K562 (cell line): ENCODE results near the gene PRR7. TPM values are rescaled to one million over a fixed set of nuclear protein-coding genes. Genes with fewer than 3 reads are reported as not detected.

Source experiments
- ATAC-seq: fragments of 200-7000 bp; cut with Tn5 transposase; 3 replicates; pipeline ENCODE4 v1.9.1; 2020; ENCODE audit warnings: moderate library complexity
- BruUV-seq: library from RNA; stranded (reverse); fragments of 400-500 nt; replicated peaks from 2 replicates; lab custom pipeline; 2021; lab: Mats Ljungman, UMichigan
- CTCF ChIA-PET: fragments of 300-600 bp; formaldehyde crosslinking; extraction: SDS; loops from one replicate; lab custom pipeline; 2021; ENCODE audit warnings: low intra/inter-chr PET ratio; lab: Yijun Ruan, JAX
- POLR2A ChIA-PET: fragments of 300-600, 350-650 bp; sonication (Branson Sonifier 250); formaldehyde crosslinking; extraction: SDS; loops from one replicate; lab custom pipeline; 2021; ENCODE audit warnings: antibody characterized with exemption, inconsistent platforms; lab: Yijun Ruan, JAX
- DNase-seq, 4 experiments: peaks; one replicate each; pipeline versions ENCODE4 v3.0.0 to v3.0.0-alpha.2; 2011 to 2018; ENCODE audit warnings: low spot score in 3 of 4, mixed read lengths in 3 of 4; ENCODE audit errors: extremely low read depth in 1 of 4
- FAIRE-seq: peaks from 2 replicates; lab custom pipeline; 2011; peaks lifted over from hg19 to GRCh38; lab: Jason Lieb, UNC
- H2AFZ ChIP-seq: 2 replicates; pipeline ENCODE4 v1.6.0; 2011; ENCODE audit warnings: low read depth, low read length, control low read depth, inconsistent platforms
- H3K27ac ChIP-seq: fragments of 200-600 bp; 3 replicates; pipeline ENCODE4 v1.8.0; 2011; ENCODE audit warnings: low read depth, mild to moderate bottlenecking, control low read depth, inconsistent platforms, low read length, moderate library complexity, mixed read lengths; ENCODE audit errors: extremely low read depth
- H3K27me3 ChIP-seq, 2 experiments: fragments of 300-600 bp in 1 of 2; 2 replicates in 1 of 2; 3 replicates in 1 of 2; pipeline versions ENCODE4 v1.6.0 to v1.8.0; 2011; ENCODE audit warnings: inconsistent platforms in 2 of 2, low read length in 2 of 2, mild to moderate bottlenecking in 1 of 2, mixed read lengths in 1 of 2, moderate library complexity in 1 of 2; ENCODE audit not compliant: control insufficient read depth in 2 of 2, insufficient read depth in 2 of 2
- H3K36me3 ChIP-seq: fragments of 300-600 bp; 3 replicates; pipeline ENCODE4 v1.8.0; 2011; ENCODE audit warnings: mild to moderate bottlenecking, low read length, inconsistent platforms; ENCODE audit not compliant: control insufficient read depth, insufficient read depth
- H3K4me1 ChIP-seq, 2 experiments: fragments of 200-600 bp in 1 of 2; replicated peaks in 1 of 2; 2 replicates in 1 of 2; 3 replicates in 1 of 2; pipeline versions ENCODE4 v1.5.1 to v1.8.0; 2011; ENCODE audit warnings: inconsistent platforms in 2 of 2, low read length in 2 of 2, mild to moderate bottlenecking in 1 of 2, mixed read lengths in 1 of 2, moderate library complexity in 1 of 2; ENCODE audit not compliant: control insufficient read depth in 2 of 2, insufficient read depth in 2 of 2
- H3K4me2 ChIP-seq: 2 replicates; pipeline ENCODE4 v1.6.1; 2011; ENCODE audit warnings: low read length, control low read depth, inconsistent platforms, mixed read lengths; ENCODE audit not compliant: insufficient read depth
- H3K4me3 ChIP-seq: fragments of 200-600 bp; sonication (generic), shearing (Covaris generic); 2 replicates; pipeline ENCODE4 v1.5.1; 2016; ENCODE audit warnings: control low read depth, inconsistent platforms
- H3K79me2 ChIP-seq: fragments of 200-600 bp; 3 replicates; pipeline ENCODE4 v1.8.0; 2011; ENCODE audit warnings: low read length, inconsistent platforms; ENCODE audit not compliant: control insufficient read depth, insufficient read depth
- H3K9ac ChIP-seq, 2 experiments: 2 replicates each; pipeline versions ENCODE4 v1.6.0 to v1.6.1; 2011; ENCODE audit warnings: low read depth in 2 of 2, low read length in 2 of 2, control low read depth in 1 of 2, inconsistent platforms in 1 of 2, mild to moderate bottlenecking in 1 of 2, mixed read lengths in 1 of 2; ENCODE audit not compliant: insufficient read depth in 1 of 2
- H3K9me1 ChIP-seq: one replicate; pipeline ENCODE4 v1.6.0; 2011; ENCODE audit warnings: inconsistent platforms, mild to moderate bottlenecking, low read length, moderate library complexity; ENCODE audit not compliant: control insufficient read depth, insufficient read depth
- H3K9me3 ChIP-seq: replicated peaks from 2 replicates; pipeline ENCODE4 v1.5.1; 2011; ENCODE audit warnings: low read depth, low read length, inconsistent platforms; ENCODE audit not compliant: control insufficient read depth, insufficient read depth
- H4K20me1 ChIP-seq: replicated peaks from 2 replicates; pipeline ENCODE4 v1.6.1; 2011; ENCODE audit warnings: low read length, inconsistent platforms, mixed read lengths; ENCODE audit not compliant: control insufficient read depth, insufficient read depth
- BACH1 ChIP-seq: fragments of 200-800 bp; sonication (Bioruptor generic); IDR thresholded peaks from 2 replicates; pipeline ENCODE4 v1.6.1; 2016; ENCODE audit warnings: missing genetic modification characterization, missing compliant biosample characterization
- C11orf30 ChIP-seq: fragments of 450-650 bp; IDR thresholded peaks from 2 replicates; pipeline ENCODE4 v1.6.1; 2016; ENCODE audit warnings: low read depth, mild to moderate bottlenecking
- CBX1 ChIP-seq: sonication (generic); IDR thresholded peaks from 2 replicates; pipeline ENCODE4 v1.6.1; 2016; ENCODE audit warnings: antibody characterized with exemption, low read depth, mild to moderate bottlenecking
- CBX2 ChIP-seq: fragments of 200-600 bp; sonication (generic); IDR thresholded peaks from one replicate; pipeline ENCODE4 v1.6.1; 2012; ENCODE audit warnings: mild to moderate bottlenecking, low read length, inconsistent platforms; ENCODE audit not compliant: insufficient read depth, poor library complexity, severe bottlenecking
- CREM ChIP-seq: IDR thresholded peaks from 2 replicates; pipeline ENCODE4 v1.6.1; 2014; ENCODE audit warnings: antibody characterized with exemption, low read depth
- E2F5 ChIP-seq: sonication (generic); formaldehyde crosslinking; IDR thresholded peaks from 2 replicates; pipeline ENCODE4 v1.8.0; 2022; ENCODE audit warnings: mild to moderate bottlenecking, missing genetic modification reagents
- ILF3 ChIP-seq: fragments of 450-650 bp; IDR thresholded peaks from 2 replicates; pipeline ENCODE4 v1.6.1; 2018; ENCODE audit warnings: antibody characterized with exemption, mild to moderate bottlenecking, moderate library complexity, borderline replicate concordance
- MIER1 ChIP-seq: fragments of 450-650 bp; IDR thresholded peaks from 2 replicates; pipeline ENCODE4 v1.6.1; 2016; ENCODE audit warnings: antibody characterized with exemption, mild to moderate bottlenecking, low read depth
- MYC ChIP-seq, 2 experiments: fragments of 250-450 bp in 1 of 2; sonication (Bioruptor Pico) in 1 of 2; IDR thresholded peaks; 2 replicates each; pipeline versions ENCODE4 v1.5.1 to v1.6.1; 2012 to 2021; ENCODE audit warnings: low read depth in 2 of 2, borderline replicate concordance in 1 of 2, improper control_type of control experiment in 1 of 2, low read length in 1 of 2, mild to moderate bottlenecking in 1 of 2, moderate library complexity in 1 of 2
- NR3C1 ChIP-seq: sonication (generic); formaldehyde crosslinking; IDR thresholded peaks from 2 replicates; pipeline ENCODE4 v1.8.1; 2022; ENCODE audit warnings: missing genetic modification reagents
- PKNOX1 ChIP-seq: fragments of 450-650 bp; IDR thresholded peaks from 2 replicates; pipeline ENCODE4 v1.6.1; 2016
- POLR3G ChIP-seq: IDR thresholded peaks from 2 replicates; pipeline ENCODE4 v1.6.1; 2011; ENCODE audit not compliant: insufficient read length, insufficient replicate concordance; ENCODE audit errors: extremely low read depth
- SLC30A9 ChIP-seq: fragments of 250-450 bp; sonication (Bioruptor Pico); IDR thresholded peaks from 2 replicates; pipeline ENCODE4 v1.8.0; 2022; ENCODE audit warnings: mild to moderate bottlenecking, moderate library complexity
- TFAP4 ChIP-seq: sonication (generic); formaldehyde crosslinking; IDR thresholded peaks from 2 replicates; pipeline ENCODE4 v1.8.0; 2022; ENCODE audit warnings: missing genetic modification reagents, mild to moderate bottlenecking, moderate library complexity, borderline replicate concordance
- TFE3 ChIP-seq: fragments of 450-650 bp; formaldehyde crosslinking; IDR thresholded peaks from 2 replicates; pipeline ENCODE4 v1.4.0; 2020; ENCODE audit warnings: mild to moderate bottlenecking, mixed read lengths
- ZNF212 ChIP-seq: fragments of 450-650 bp; formaldehyde crosslinking; IDR thresholded peaks from 2 replicates; pipeline ENCODE4 v1.4.0; 2020; ENCODE audit warnings: mild to moderate bottlenecking
- WGBS: fragments of 100-300 bp; shearing (Covaris generic); methylation state at CpG from one replicate; pipeline ENCODE4 v1.1.6; 2016; ENCODE audit warnings: low coverage, mixed read lengths; ENCODE audit not compliant: insufficient coverage; ENCODE audit errors: missing lambda C conversion rate; 5-methylcytosine and 5-hydroxymethylcytosine counted together
- in situ Hi-C: fragments of 300-500 bp; cut with MboI; formaldehyde crosslinking; loops from 4 replicates; pipeline ENCODE4 v1.15.0; 2018; ENCODE audit warnings: inconsistent platforms, mixed read lengths
- intact Hi-C: fragments of 100-400 bp; cut with micrococcal nuclease; formaldehyde crosslinking; loops from 2 replicates; pipeline ENCODE4 v1.14.2; 2022
- polyA plus RNA-seq, 8 experiments: library from polyadenylated mRNA; depleted of rRNA in 4 of 8; stranded (reverse) in 5 of 8; unstranded in 3 of 8; fragments of >200 nt; fragmentation: Nextera tagmentation in 2 of 8; fragmentation: Illumina TruSeq in 1 of 8; extraction: Ambion mirVana in 2 of 8; extraction: Trizol in 1 of 8; gene quantifications; 2 replicates each; pipeline versions ENCODE4 v1.2.1 to v1.2.3, GENCODE V29; 2011 to 2014; ENCODE audit warnings: inconsistent platforms in 1 of 8, missing spikeins in 1 of 8
- total RNA-seq, 7 experiments: library from RNA; depleted of rRNA in 6 of 7; stranded (reverse); fragments of >200 nt in 6 of 7; fragmentation: Illumina TruSeq in 2 of 7; extraction: Trizol in 2 of 7; gene quantifications; 2 replicates each; pipeline versions ENCODE4 v1.2.1 to v1.2.3, GENCODE V29; 2011 to 2021; ENCODE audit warnings: low replicate concordance in 1 of 7

Gene PRR7
- total and polyA plus RNA-seq, 9 of the 15 experiments (the other 6 are each of a cell fraction or from before 2014, with no cell fraction given) = 0.80 to 11.3 (median 10.4) TPM; not detected in 4

- no peak overlapping the region for H3K4me3 ChIP-seq
- 43% methylated on average over 8 of the region's 8 CpGs for WGBS
- TF ChIP-seq ILF3 (no peak), PKNOX1 (0 out of 2 replicates have a peak, but pooled peaks have one; percentile 16), BACH1 (0 out of 2 replicates have a peak, but pooled peaks have one; percentile 28), CBX1 (no peak), TFAP4 (CRISPR knock-in tag) (0 out of 2 replicates have a peak, but pooled peaks have one; percentile 10), POLR3G (no peak), TFE3 (CRISPR knock-in tag) (no peak), MIER1 (no peak), SLC30A9 (CRISPR knock-in tag) (no peak), NR3C1 (CRISPR knock-in tag) (no peak), C11orf30 (no peak), CBX2 (no peak), ZNF212 (CRISPR knock-in tag) (no peak), MYC (IDR thresholded peaks at IDR 0.05; ENCODE audit: low read depth, low read length) (no peak), MYC (CRISPR knock-in tag; IDR thresholded peaks at IDR 0.05; ENCODE audit: borderline replicate concordance, low read depth) (no peak), E2F5 (CRISPR knock-in tag) (no peak), CREM (no peak)
- TF ChIP-seq, all 486 proteins: peak for 3
- Histone ChIP-seq H3K9me3 (no peaks in the 10 kb centered on the region), H3K9me1 (no peaks in the 10 kb centered on the region), H3K4me2 (peak overlapping the region; percentile 46; the same call in 1 of the 2 replicates), H3K27ac (no peak overlapping the region), H3K36me3 (no peaks in the 10 kb centered on the region), H3K4me1 (no peaks in the 10 kb centered on the region; a peak in 1 of 5 replicates), H2AFZ (peak overlapping the region; percentile 70; the same call in 1 of the 2 replicates), H3K9ac (peak overlapping the region in 1 of 2 experiments; percentile 24; a peak in 1 of 4 replicates), H4K20me1 (no peaks in the 10 kb centered on the region), H3K27me3 (no peaks in the 10 kb centered on the region), H3K79me2 (no peaks in the 10 kb centered on the region)
- ATAC-seq (peak; percentile 16; the same call in 2 of the 3 replicates), DNase-seq (no peak), FAIRE-seq (no peak)
- in situ Hi-C loops = no loop called here
- CTCF ChIA-PET = no interaction called here
- intact Hi-C loops = no loop called here
- POLR2A ChIA-PET = interaction anchor here (0.8 to 5.0 kb wide), 4 partner anchors 9 to 298 kb away, joined by 3 to 32 read pairs (median 5); partner anchors contain the start of gene GRK6
- BruUV-seq = no TSS peak
Measured at GRCh38 chr5:177412603-177413233, 33.9 kb upstream of the PRR7 start.
